HG03521 (cell line): ENCODE results near the gene KLF6.
A peak's percentile ranks its signal among the peaks of the same experiment; 100 is the strongest.

Experiments
- ATAC-seq: cut with Tn5 transposase; IDR thresholded peaks from one replicate; pipeline ENCODE4 v1.9.1; 2021; ENCODE audit warnings: mild to moderate bottlenecking, moderate library complexity; ENCODE audit not compliant: unreplicated experiment

Gene KLF6

DNA sequence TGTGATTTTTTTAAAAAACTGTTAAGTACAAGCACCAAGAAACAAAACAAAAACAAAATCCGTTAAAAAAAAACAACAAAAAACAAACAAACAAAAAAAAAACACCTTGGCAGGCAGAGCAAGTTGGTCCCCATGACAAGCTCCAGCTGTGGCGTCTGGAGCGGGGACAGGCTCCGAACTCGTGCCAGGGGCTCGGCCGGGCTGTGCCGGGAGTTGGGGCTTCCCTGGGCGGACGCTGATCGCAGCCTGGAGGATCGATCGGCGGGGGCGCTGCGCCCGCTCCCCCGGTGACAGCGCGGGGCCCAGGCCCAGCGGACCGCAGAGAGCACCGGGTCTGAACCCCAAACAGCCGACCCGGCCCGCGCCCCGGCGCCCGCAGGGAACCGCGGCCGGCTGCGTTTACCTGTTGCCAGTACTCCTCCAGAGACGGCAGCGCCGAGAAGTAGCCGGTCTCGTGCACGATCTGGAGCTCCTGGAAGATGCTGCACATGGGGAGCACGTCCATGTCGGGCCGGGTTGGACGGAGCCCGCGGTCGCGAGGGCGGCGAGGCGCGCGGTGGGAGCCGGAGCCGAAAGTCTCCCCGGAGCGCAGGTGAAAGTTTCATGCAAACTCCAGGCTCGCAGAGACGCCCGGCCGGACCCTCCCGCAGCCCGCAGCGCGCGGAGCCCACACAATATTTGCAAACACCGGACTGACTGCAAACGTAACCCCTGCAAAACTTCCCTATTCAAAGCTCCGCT is at the start of gene KLF6:
Gene KLF6, minus strand, starts transcription at position 700 of the 741 bp plus-strand sequence. Its CDS starts 195 bp downstream, at position 505.
- peak; percentile 1 for ATAC-seq

DNA sequence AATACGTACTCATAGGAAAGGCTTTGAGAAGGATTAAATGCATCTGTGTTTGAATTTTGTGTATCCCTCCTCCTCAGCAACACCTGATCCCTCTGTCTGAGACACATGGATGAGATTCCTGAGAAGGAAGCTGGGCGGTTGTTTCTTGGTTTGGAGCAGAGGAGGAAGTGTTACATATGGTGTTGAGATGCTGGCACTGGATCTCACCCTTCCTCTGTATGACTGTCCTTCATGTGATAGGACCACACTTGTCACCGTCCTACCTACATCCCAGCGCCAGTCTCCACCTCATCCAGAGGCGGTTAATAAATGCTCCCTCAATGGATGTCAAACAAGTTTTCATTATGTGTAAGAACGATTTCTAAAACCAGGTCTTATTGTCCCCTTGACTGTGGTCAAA is 49.4 kb upstream of the KLF6 start:
- ATAC-seq = no peak

DNA sequence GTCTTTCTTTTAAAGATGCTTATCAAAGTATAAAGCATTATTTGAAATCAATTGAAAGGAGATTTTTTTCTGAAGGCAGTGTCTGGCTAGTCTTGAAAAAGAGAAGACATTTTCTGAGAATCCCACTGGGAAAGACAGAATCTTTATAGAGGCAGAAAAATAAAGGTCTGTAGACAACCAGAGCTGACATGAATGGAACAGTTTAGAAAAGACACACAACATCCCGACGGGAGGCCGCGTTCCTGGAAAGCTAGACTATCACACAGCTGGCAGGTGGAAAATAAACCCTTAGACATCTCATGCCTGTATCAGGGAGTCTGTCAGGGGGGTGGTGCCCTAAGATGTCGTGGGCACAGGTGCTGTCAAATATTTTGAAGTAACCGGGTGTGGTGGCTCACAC is 48.0 kb upstream of the KLF6 start:
- no peak for ATAC-seq

DNA sequence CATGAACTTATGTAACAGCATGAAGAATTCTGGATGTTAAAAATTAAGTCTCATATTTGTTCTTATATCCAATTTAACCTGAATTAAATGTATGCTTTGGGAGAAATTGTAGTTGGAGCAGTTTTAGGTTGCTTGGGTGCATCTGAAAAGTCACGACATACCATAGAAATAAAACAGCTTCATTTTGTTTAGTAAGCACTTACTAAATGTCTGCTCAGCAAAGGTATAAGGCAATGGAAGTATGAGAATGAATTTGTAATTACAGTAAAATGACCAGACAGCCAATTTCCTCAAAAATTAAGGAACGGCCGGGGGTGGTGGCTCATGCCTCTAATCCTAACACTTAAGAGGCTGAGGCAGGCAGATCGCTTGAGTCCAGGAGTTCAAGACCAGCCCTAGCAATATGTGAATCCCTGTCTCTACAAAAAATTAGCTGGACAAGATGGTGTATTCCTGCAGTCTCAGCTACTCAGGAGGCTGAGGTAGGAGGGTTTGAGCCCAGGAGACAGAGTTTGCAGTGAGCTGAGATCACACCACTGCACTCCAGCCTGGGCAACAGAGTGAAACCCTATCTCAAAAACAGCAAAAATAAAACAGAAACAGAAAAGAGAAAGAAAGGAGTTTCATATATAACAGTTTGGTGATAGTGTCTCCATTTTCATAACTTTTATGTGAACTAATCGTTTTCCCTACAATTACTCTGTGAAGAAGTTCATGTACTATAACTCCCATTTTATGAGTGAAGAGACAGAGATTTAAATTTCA is 47.2 kb upstream of the KLF6 start:
- ATAC-seq = no peak

DNA sequence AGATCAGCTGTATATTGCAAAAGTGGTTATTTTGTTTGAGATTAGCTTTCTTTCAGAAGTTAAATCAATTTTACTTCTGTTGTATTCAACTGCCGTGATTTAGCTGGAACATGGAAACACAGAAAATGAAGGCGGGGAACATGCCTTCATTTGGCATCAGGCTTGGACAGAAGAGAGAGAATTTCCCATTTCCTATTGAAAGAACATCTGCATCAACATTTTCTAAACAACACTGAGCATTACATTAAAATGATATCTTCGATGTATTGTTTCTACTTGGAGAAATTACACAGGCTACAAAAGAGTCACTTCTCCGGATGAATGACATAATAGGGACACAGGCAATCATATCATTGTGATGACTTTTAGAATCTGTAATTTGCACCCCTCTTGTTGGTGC is 46.6 kb upstream of the KLF6 start:
- no peak for ATAC-seq

DNA sequence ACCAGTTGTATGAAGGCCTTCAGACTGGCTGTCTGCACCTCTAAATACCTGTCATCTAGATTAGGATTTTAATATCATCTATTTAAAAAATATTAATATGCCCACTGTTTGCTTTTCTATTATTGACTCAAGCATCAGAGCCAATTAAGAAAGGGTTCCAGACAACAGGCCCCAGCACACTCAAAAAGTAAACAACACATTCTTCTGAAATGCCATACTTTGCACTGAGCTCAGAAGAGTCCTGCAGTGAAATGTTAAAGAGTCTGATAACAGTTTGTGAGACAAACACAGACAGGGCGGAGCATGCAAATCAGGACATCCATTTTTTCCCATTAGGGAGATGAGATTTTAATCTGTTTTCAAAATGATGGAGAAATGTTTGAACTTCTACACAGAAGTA is 45.9 kb upstream of the KLF6 start:
- ATAC-seq = no peak

DNA sequence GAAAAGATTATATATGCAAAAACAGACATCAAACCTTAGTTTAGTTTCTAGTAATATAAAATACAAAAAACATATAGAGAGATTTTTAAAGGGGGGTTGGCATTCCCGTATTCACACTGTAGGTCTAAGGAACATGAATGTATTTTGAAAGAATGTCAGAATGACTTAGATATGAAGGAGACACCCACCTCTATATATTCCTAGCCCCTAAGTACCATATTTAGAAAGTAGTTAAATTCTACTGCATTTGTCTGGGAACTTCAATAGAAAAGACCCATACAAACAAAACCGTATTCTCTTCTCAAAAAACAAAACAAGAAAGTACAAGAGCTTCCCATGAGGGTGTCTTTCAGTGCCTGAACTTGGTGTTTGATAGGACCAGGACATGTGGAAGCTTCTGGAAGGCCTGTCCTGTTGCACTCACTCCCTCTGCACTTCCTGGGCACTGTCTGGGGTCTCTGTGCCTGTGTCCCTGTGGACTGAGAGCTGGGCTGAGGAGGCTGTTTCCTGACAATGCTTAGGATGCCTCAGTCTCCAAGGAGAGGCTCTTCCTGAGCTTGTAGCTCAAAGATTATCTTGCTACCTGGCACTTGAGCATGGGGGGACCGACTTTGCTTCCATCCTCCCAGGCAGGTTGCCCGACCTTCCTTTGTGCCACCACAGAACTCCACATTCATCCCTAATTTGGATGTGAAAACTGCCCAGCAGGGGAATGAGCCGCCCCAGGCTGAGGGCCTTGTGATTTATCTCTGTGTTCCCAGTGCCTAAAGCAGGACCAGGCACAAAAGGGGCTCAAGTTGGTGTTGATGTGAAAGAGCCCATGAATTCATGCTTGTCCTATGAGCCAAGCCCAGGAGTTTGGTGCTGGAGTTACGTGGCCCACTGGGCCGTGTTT is 44.4 kb upstream of the KLF6 start:
- no peak for ATAC-seq

DNA sequence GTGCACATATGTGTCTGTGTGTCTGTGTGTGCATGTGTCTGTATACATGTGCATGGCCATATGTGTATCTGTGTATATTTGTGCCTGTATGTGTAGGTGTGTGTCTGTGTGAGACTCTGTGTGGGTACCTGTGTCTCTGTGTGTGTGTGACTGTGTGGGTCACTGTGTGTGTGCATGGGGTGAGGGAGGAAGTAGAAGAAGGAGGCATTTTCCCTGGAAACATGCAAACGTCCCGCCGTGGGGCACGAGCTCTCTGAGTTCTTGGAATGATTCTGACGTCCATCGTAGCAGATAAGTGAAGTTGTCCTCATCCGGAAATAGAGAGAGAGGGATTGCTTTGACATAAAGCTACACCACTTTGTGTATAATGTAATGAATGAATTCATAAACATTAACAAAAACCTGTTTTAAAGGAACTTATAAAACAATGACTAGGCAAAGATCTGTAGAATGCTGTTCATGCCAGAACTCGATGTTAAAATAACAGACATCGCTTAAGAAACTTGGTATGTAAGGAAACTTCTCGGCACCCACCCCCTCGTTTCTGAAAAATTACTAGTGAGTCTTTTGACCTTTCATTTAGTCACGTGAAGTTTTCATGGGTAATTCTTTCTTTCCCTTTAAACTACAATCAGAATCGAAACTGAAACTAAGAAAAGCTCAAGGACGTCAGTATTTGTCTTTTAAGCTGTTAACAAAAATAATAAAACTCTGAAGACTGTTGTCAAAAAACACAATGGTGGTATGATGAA is 43.6 kb upstream of the KLF6 start:
- ATAC-seq = no peak

DNA sequence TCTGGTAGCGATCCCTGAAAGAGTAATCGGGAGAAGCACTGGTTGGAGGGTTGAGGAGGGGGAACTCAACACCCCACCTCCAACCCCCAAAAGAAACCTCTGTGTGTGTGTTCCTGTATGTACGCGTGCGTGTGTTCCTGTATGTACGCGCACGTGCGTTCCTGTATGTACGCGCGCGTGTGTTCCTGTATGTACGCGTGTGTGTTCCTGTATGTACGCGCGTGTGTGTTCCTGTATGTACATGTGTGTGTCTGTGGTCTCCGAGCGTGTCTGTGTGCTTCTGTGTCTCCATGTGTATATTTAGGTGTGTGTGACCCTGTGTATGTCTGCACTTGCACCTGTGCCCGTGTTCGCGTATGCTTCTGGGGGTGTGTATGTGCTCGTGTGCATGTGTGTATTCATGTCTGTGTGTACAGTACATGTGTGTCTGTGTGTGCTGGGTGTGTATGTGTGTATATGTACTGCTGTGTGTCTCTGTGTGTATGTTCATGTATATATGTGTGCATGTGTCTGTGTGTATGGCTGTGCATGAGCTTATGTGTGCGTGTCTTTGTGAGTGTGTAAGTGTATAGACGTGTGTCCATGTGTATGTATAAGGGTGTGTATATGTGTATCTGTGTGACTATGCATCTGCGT is 42.9 kb upstream of the KLF6 start:
- no peak for ATAC-seq

DNA sequence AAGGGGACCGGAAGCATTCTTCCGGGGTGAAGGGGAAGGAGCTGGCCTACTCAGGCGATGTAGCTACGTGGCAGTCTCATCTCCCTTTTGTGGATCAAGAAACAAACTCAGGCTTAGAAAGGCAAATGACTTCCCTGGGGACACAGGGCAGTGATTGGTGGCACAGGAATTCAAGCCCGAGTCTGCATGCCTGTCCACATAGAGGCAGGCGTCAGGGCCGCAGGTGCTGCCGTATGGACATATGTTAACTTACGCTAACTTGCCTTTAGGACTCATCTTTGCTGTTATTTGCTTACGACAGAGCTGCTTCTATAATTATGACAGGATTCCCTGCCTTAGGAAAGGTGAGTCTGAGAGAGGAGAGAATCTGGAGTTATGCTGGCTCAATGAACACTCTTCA is 42.3 kb upstream of the KLF6 start:
- no peak for ATAC-seq

DNA sequence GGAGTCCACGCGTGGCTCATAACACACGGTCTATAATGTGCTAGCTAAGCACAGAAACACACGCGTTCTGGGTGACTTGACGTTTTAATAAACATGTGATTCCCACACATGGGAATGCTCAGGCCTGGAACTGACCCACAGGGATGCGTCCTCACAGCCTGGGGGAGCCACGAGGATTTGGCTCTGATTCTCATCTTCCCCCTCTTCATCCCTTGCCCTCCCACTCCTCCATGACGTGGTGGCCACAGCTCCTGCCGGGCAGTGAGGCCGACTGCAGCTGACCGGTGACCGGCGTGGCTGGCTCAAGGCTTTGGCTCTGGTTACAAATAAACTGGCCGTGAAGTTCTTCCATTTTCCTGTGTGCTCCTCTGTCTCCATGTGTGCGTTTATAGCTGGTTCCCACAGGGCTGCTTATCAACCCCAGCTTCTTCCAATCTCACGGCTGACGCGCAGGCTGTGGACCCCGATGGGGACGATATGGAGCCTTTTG is 40.9 kb upstream of the KLF6 start:
- no peak for ATAC-seq

DNA sequence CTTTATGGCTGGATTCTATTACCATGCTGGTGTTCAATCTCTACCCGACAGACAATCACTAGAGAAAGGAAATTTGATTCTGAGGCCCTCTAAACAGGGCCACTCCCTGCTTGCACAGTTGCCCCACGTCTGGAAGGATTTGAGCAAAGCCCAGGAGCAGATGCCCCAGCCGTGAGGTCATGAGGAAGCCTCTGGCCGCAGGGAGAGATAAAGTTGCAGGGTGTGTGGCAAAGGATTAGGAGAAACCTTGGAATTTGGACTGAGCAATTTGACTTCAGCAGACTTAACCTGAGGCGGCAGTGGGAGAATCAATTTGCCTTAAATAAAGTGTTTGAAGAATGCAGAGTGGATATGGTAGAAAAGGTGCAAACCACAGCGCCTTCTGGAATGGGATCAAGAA is 40.2 kb upstream of the KLF6 start:
- ATAC-seq = no peak

DNA sequence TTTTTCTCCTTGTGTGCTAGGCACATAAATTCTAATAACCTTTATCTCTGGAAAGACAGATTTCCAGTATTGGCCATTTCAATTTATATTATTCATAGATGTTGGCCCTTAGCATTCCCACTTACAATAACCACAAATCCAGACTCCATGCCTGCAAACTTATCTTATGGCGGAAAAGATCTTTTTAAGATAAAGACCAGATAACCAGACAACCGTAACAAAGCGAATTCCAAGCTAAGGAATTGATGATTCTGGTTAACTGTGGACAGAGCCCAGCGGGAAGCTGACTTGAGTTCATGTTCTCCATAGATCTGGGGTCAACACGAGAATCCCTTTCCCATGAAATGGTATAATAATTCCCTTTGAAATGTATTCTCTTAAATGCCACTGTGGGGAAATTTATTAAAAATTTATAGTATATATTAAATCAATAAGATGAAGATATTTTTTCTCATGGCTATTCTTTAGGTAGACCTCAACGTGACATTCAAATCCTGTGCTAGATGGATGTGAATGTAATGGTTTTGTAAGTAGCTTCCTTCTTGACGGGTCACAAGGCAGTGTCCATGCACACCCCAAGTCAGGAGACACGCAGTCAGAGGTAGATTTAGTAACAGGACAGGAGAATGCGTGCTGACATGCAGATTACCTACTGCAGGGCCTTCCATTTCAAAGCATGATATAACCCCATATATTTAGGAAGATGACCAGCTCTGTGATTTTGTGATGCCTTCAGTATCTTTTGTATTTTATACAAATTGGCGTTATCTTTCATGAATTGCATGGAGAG is 37.7 kb upstream of the KLF6 start:
- ATAC-seq = no peak

DNA sequence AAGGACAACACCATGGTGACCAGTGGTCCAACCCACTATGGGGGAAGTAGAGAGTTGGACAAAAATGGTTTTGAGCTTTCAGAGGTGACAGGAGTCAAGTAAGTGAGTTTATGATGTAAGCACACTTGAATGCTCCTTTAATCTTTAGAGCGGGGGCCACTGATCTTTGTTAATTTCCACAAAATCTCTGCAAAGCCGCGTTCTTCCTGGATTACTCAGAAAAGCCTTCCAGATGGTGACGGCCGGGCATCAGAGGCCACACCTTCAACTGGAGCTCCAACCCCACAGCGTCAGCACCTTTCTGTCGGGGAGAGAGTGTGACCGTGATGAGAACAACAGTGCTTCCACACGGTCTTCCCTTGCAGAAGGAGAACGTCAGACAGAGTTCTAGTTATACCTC is 35.2 kb upstream of the KLF6 start:
- ATAC-seq = no peak

DNA sequence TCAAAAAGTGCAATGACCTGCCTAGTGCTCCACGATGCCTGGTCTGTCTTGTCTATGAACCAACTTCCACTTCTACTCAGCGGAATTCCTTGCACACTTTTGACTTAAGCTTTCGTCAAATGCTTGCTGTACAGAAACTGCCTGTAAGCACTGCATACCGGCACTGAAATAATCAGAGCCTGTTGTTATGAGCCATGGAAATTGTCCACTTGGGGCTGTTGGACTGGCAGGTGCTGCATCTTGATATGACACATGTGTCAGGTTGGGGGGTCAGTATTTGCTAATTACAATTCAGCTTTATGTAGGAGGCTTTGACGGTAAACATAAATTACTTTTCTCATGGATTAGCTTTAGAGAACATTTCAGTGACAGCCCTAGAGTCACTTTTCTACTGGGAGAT is 32.0 kb upstream of the KLF6 start:
- ATAC-seq = no peak

DNA sequence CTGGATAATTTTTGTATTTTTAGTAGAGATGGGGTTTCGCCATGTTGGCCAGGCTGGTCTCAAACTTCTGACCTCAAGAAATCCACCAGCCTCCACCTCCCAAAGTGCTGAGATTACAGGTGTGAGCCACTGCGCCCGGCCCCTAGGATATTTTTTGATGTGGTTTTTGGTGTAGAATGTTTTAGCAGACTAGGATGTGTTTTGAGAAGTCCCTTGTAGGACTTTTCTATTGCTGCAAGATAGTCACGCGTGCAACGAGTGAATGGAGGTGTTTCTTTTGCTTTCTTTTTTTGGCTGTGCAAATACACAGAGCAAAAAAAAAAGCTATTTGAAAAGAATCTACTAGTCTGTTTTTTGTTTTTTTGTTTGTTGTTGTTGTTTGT is 29.8 kb upstream of the KLF6 start:
- ATAC-seq = no peak

DNA sequence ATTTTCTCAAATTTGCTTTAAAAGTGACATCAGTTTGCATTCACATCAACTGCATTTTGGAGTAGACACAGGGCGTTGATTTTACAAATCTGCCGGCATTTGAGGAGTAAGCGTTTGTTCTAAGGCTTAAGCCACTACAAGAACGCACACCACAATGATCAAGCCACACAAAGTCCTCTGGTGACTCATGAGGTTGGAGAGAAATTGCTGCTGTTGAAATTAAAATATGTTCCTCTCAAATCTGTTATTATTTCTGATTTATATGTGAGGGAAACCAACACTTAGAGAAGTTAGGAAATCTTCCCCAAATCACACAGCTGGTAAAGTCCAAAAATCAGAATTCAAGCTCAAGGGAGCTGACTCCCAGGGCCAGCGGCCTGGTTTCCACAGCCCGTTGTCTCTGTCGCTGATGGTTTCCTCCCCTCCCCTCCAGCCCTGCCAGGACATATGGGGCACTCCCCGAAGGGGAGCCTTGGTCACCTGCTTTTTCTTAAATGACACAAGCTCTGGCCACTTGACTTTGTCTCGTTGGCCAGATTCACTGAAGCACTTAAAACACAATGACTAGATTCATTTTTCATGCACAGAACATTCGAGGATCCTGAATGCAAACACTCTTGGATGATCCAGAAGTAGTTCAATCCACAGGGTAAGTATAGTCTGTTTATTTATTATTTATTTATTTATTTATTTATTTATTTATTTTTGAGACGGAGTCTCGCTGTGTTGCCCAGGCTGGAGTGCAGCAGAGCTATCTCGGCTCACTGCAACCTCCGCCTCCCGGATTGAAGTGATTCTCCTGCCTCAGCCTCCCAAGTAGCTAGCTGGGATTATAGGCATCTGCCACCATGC is 29.2 kb upstream of the KLF6 start:
- no peak for ATAC-seq

DNA sequence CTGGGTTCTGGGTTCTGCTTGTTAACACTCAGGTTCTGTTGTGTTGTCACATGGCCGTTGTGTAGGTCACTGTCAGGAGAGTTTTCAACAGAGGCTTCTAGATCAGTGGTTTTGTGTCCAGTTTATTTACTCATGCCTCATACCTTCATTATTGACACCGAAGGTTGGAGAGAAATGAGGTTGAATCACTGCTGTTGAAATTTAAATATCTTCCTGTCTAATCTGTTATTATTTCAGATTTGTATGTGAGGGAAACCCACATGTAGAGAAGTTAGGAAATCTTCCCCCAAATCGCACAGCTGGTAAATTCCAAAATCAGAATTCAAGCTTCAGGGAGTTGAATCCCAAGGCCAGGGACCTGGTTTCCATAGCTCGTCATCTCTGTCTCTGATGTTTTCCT is 28.3 kb upstream of the KLF6 start:
- ATAC-seq = no peak

DNA sequence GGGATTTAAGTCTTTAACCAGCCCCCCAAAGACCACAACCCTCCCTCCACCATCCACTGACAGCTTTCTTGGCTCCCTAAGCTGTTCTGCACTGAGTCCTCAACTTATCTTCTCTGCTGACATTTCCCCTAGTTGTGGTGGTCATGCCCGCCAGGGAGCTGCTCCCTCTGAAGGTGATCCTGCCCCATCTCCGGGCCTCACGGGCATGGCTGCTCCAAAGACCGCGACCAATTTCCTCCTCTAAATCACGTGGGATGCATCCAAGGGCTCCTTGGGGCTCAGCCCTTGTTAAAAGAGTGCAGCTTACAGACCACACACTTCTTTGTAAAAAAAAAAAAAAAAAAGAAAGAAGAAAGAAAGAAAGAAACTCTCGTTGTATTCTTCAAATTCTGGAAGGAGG is 27.1 kb upstream of the KLF6 start:
- ATAC-seq = no peak
